AG08395 (cell line): ENCODE measurements around the gene NPLOC4.

Experiments
- DNase-seq: peaks from one replicate; pipeline ENCODE4 v3.0.0; 2012; ENCODE audit warnings: mixed read lengths, low spot score

The NPLOC4 gene

GRCh38 chr17:81518785-81519283, 118.1 kb downstream of the NPLOC4 start:
- DNase-seq, result peak; percentile 41

DNA sequence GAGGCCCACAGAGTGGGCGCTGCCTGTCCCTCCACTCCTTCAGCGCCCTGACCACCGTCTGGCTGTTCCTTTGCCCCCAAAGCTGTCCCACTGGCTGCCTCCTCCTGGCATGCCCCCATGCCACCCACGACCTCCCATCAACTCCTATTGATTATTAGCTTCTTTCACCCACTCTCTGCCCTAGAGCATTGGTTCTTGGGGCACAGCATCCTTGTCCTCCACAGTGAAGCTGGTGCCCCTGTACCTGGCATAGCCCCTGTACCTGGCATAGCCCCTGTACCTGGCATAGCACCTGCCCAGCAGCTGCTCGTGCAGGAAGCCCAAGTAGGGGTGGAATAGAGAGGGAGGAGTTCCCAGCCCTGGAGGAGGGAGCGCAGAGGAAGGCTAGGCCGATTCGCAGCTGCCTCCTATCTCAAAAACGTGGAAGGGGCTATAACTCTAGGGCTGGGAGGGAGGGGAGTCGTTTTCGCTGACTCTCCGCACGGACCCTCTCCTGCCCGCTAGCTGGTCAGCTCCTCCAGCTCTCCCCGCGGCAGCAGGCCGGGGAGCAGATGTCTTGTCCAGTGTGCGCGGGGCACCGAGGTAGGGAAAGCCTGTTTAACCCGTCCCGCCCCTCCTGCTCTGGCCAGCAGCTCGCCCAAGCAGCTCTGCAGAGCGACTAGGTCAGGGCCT, 118.7 kb downstream of the NPLOC4 start:
- DNase-seq, result no peak

GRCh38 chr17:81517339-81518112, 119.4 kb downstream of the NPLOC4 start:
- DNase-seq, result peak; percentile 40

DNA sequence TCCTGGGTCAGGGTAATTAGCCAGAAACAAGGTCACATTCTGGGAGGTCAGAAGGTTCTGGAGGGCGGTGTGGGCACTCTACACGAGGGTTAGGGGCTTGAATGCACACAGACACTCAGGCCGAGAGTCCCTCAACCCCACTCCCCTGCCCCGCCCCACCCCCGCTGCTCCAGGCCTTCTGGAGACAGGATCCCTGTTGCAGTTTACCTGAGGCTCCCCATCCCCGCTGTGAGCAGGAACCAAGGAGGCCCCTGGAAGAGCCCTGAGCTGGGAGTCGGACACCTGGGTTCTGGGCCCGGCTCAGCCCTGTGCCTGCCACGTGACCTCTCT, 119.9 kb downstream of the NPLOC4 start:
- DNase-seq, result no peak

GRCh38 chr17:81516439-81516838, 120.5 kb downstream of the NPLOC4 start:
- DNase-seq, result no peak

DNA sequence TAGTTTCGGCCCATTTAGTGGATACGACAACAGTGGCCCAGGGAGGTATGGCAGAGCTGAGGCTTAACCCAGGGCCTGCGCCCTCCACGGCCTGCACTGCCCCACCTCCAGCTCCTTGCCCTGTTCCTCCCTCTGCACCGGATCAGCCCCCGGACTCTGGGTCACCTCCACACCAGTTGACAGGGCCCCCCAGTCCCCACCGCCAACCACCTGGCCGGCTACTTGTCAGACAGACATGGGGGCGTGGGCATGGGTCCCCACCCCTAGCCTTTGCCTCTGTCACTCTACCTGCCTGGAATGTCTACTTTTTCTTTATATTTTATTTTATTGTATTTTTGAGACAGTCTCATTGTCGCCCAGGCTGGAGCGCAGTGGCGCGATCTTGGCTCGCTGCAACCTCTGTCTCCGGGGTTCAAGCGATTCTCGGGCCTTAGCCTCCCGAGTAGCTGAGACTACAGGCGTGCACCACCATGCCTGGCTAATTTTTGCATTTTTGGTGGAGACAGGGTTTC, 121.3 kb downstream of the NPLOC4 start:
- DNase-seq, result no peak

GRCh38 chr17:81514739-81515529, 122.0 kb downstream of the NPLOC4 start:
- DNase-seq, result peak; percentile 85

- DNase-seq, result no peak
Measured at GRCh38 chr17:81514489-81514738, 122.5 kb downstream of the NPLOC4 start.

- peak; percentile 54 for DNase-seq
Measured at GRCh38 chr17:81513753-81514488, 123.0 kb downstream of the NPLOC4 start.

- peak; percentile 38 for DNase-seq
Measured at GRCh38 chr17:81513372-81513752, 123.5 kb downstream of the NPLOC4 start.

DNA sequence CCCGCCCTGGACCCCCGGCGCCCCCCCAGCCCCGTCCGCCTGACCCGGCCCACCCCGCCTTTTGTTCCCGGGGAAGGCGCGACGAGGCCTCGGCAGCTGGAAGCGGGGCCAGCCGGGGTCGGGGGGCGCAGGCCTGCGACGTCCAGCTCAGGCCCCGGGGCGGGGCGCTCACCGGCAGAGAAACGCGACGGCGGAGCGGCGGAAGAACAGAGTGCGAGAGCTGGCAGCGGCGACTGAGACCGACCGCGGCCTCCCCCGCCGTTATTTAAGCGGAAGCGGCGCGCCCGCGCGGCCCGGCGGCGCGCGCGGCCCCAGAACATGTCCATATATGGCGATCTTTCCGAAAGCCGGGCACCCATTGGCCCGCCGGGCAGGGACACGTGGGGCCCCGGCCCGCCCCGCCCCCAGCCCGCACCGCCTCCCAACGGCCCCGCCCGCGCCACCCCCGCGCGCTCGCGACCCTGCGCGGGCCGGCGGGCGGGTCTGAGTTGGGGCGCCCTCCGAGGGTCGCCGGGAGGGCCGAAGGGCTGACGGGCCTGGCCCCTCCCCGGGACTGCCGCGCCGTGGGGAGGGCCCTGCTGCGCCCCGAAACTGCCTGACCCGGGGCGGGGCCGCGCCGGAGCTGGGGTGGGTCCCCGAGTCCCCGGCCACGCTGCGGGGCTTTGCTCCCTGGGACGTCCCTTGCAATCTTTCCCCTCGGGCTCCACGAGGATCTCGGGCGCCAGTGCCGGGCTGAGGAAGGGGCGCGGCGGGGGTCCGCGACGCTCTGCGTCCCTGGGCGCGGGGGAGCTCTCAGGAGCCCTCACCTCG, 124.1 kb downstream of the NPLOC4 start, which contains the start of gene ACTG1:
ACTG1 (minus strand) TSS at position 238 of the 810 bp plus-strand sequence. CDS start 445 bp downstream, outside the sequence.
- peak; percentile 95 for DNase-seq

GRCh38 chr17:81511804-81512561, 124.9 kb downstream of the NPLOC4 start:
- no peak for DNase-seq

DNA sequence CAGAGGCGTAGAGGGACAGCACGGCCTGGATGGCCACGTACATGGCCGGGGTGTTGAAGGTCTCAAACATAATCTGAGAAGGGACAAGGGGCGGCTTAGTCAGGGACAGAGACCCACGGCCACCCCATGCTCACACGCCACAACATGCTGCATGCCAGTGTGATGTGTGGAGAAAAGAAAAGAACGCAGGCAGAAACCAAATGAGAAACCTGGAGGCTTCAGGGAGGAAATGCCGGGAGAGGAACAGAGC, 125.4 kb downstream of the NPLOC4 start:
- no peak for DNase-seq

DNA sequence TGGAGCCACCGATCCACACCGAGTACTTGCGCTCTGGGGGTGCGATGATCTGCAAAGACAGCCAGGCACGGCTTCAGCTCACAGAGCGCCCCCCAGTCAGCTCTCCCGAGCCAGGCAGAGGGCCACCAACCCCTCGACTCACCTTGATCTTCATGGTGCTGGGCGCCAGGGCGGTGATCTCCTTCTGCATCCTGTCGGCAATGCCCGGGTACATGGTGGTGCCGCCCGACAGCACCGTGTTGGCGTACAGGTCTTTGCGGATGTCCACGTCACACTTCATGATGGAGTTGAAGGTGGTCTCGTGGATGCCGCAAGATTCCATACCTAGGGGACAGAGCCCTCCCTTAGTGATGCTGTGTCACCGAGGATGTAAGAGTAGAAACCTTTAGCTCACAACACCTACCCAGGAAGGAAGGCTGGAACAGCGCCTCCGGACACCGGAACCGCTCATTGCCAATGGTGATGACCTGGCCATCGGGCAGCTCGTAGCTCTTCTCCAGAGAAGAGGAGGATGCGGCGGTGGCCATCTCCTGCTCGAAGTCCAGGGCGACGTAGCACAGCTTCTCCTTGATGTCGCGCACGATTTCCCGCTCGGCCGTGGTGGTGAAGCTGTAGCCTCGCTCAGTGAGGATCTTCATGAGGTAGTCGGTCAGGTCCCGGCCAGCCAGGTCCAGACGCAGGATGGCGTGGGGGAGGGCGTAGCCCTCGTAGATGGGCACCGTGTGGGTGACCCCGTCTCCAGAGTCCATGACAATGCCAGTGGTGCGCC, 125.9 kb downstream of the NPLOC4 start:
- DNase-seq, result no peak

DNA sequence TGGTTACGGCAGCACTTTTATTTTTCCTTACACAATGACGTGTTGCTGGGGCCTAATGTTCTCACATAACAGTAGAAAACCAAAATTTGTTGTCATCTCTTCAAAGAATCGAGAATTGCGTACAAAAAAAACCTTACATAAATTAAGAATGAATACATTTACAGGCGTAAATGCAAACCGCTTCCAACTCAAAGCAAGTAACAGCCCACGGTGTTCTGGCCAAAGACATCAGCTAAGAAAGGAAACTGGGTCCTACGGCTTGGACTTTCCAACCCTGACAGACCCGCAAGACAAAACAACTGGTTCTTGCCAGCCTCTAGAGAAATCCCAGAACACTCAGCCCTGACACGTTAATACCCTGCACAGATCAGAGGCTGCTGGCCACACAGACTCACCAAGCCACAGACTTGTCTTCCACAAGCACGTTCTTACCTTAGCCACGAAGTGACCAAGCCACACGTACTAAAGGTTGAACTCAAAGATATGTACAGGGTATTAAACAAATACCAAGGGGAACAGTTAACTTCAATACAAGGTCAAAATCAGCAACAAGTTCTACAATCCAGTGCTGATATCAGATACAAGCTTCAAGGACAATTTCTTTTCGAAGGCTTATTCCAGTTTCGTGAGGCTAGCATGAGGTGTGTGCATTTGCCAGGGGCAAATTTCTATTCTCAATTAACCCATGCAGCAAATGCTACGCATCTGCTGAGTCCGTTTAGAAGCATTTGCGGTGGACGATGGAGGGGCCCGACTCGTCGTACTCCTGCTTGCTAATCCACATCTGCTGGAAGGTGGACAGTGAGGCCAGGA, 126.7 kb downstream of the NPLOC4 start:
- DNase-seq, result no peak

- DNase-seq, result no peak
Measured at GRCh38 chr17:81509207-81509971, 127.5 kb downstream of the NPLOC4 start.

GRCh38 chr17:81508639-81509206, 128.2 kb downstream of the NPLOC4 start:
- DNase-seq, result no peak
